Bronchial epithelial cell (primary cell): ENCODE results near the gene TRAPPC3. TPM values are rescaled to one million over a fixed set of nuclear protein-coding genes. Genes with fewer than 3 reads are reported as not detected.

ENCODE experiments used
- DNase-seq: peaks from one replicate; pipeline ENCODE4 v3.0.0-alpha.2; 2010; ENCODE audit warnings: low read depth
- FAIRE-seq: peaks from 2 replicates; lab custom pipeline; 2011; peaks lifted over from hg19 to GRCh38; lab: Jason Lieb, UNC
- H3K27me3 ChIP-seq: 2 replicates; pipeline ENCODE4 v1.5.1; 2011; ENCODE audit warnings: low read length; ENCODE audit not compliant: control insufficient read depth, insufficient read depth
- H3K36me3 ChIP-seq: 2 replicates; pipeline ENCODE4 v1.5.1; 2011; ENCODE audit warnings: low read length; ENCODE audit not compliant: control insufficient read depth, insufficient read depth
- H3K4me3 ChIP-seq: 2 replicates; pipeline ENCODE4 v1.5.1; 2011; ENCODE audit warnings: mild to moderate bottlenecking, low read depth, low read length, control low read depth
- CTCF ChIP-seq: IDR thresholded peaks from 2 replicates; pipeline ENCODE4 v1.5.1; 2011; ENCODE audit warnings: mild to moderate bottlenecking, moderate library complexity, low read length, control low read depth, inconsistent platforms; ENCODE audit not compliant: insufficient read depth, severe bottlenecking
- total RNA-seq: library from RNA; depleted of rRNA; stranded (reverse); fragments of >200 nt; gene quantifications from 2 replicates; pipeline ENCODE4 v1.2.1, GENCODE V29; 2014

TRAPPC3 gene
- total RNA-seq, 1 donor from 2014 or later, result 105 TPM

DNA sequence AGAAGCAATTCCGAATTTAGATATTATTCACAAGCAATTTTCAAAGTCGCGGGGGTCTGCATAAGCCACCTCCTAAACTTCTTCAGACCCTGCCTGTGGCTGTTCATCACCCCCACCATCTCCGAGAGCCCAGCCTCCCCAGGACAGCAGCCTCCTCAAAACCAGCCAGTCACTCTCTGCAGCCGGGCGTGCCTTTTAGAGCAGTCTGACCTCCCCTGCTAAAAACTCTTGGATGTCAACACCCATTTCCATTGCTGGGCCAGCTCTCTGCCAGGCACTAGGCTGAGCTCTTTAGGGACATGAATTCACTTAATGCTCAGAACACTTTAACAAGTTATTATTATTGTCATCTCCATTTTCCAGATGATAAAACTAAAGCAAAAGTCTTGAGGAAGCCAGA lies 48.9 kb downstream of the TRAPPC3 start:
- H3K27me3 ChIP-seq, result no peaks in the 10 kb centered on the region
- peaks cover 1% of the 10 kb centered on the region for H3K36me3 ChIP-seq
- no peak overlapping the region for H3K4me3 ChIP-seq
- DNase-seq (no peak), FAIRE-seq (no peak)
- no peak for TF ChIP-seq CTCF

DNA sequence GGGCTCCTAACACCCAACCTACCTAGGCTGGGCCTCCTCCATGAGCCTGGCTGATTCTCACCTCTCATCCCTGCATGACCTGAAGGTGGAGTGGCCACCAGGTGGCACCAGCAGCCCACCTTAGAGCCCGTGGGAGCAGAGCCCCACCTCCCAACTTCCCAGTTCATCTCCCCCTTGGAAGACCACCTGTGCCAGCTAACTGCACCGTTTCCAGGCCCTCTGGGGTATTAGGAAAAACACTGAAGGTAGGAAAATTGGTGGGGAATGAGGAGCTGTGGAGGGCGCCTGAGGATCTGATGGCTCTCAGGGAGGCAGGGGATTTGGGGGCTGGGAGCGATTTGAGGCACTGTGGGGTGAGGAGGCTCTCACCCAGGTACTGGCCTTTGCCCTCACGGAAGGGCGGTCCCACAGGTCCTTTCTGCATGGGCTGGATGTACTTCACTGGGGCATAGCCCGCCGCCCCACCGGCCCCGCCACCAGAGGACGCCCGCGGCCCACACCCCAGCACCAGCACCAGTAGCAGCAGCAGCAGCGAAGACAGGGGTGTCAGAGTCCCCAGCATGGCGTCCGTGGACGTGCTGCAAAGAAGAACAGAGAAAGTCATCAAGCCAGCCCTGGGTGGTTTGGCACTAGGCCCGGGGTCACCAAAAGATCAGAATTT lies 49.5 kb downstream of the TRAPPC3 start:
- DNase-seq (peak; percentile 49), FAIRE-seq (peak; percentile 82)
- peak; percentile 85 for TF ChIP-seq CTCF
- H3K27me3 ChIP-seq, result no peaks in the 10 kb centered on the region
- H3K4me3 ChIP-seq, result no peak overlapping the region
- H3K36me3 ChIP-seq, result peaks cover 1% of the 10 kb centered on the region

GRCh38 chr1:36098650-36099365 lies 50.5 kb downstream of the TRAPPC3 start:
- Histone ChIP-seq H3K27me3 (no peaks in the 10 kb centered on the region), H3K4me3 (no peak overlapping the region), H3K36me3 (peaks cover 9% of the 10 kb centered on the region)
- DNase-seq (no peak), FAIRE-seq (no peak)
- TF ChIP-seq CTCF, result no peak

GRCh38 chr1:36097693-36098585 lies 51.3 kb downstream of the TRAPPC3 start:
- H3K4me3 ChIP-seq, result no peak overlapping the region
- H3K27me3 ChIP-seq, result no peaks in the 10 kb centered on the region
- DNase-seq (no peak), FAIRE-seq (no peak)
- H3K36me3 ChIP-seq, result peaks cover 17% of the 10 kb centered on the region
- no peak for TF ChIP-seq CTCF

DNA sequence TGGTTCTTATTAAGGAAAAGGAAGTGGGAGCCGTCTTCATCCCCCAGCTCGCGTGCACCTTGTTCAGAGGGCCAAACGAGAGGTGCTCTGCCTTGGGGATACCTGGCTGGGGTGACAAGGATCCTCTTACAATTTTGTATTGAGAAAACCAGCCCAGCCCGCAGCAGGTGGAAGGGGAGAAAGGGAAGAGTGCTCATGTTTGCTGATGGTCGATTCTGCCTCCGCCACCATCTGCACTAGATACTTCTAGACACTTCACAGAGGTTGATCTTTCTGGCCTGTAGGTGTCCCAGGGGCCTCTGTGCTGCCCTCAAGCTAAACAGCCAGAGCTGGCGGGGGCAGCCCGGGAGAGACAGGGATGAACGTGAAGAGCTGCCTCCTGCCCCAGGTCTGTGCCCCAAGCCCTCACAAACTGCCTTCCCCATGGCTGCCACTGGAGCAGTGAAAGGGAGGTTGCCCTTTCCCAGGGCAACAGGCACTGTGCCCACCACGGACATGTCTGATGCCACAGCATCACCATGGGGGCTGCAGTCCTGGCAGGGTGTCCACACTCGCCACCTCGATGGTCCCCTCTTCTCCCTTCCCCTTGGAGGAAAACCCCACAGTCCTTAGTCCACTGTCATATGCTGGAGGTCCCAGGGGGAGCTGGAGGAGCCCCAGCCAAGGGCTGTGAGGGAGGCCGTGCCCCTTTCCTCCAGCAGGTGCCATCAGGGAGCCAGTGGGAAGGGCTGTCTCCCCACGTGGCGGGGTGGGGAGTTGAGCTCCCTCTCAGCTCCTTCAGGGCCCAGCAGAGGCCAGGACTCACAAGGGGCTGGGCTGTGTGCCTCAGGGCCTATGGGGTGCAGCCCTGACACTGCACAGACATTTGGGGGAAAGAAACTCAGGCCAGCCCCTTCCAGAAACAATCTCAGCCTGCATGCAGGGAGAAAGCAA lies 52.5 kb downstream of the TRAPPC3 start:
- Histone ChIP-seq H3K4me3 (no peak overlapping the region), H3K27me3 (no peaks in the 10 kb centered on the region), H3K36me3 (peaks cover 24% of the 10 kb centered on the region)
- peak; percentile 28 for TF ChIP-seq CTCF
- DNase-seq (no peak), FAIRE-seq (no peak)
